Tibial nerve (tissue), 4 donors: ENCODE data around the gene LHX2.

ENCODE experiments used
- CTCF ChIP-seq, 5 experiments: fragments of 200-600 bp in 3 of 5; fragments of 450-650 bp in 2 of 5; sonication (generic) in 3 of 5; IDR thresholded peaks; one replicate each; pipeline ENCODE4 v1.5.1; 2016 to 2019; ENCODE audit warnings: antibody characterized with exemption in 5 of 5, mild to moderate bottlenecking in 3 of 5, moderate library complexity in 2 of 5
- EP300 ChIP-seq, 2 donors: sonication (generic); formaldehyde crosslinking; IDR thresholded peaks; one replicate each; pipeline ENCODE4 v1.6.1; 2017; ENCODE audit warnings: antibody characterized with exemption in 2 of 2, mild to moderate bottlenecking in 1 of 2
- POLR2A ChIP-seq, 2 donors: fragments of 450-650 bp; IDR thresholded peaks; one replicate each; pipeline ENCODE4 v1.6.1; 2017; ENCODE audit warnings: antibody characterized with exemption in 2 of 2, mild to moderate bottlenecking in 2 of 2, moderate library complexity in 2 of 2

- no peak for TF ChIP-seq CTCF (IDR thresholded peaks at IDR 0.05)
- TF ChIP-seq POLR2A (IDR thresholded peaks at IDR 0.05): no peak
- no peak for TF ChIP-seq EP300 (IDR thresholded peaks at IDR 0.05)
These were observed 2.7 kb upstream of the LHX2 start for GRCh38 chr9:124008694-124009530.
